HepG2 (cell line): Measurements from ENCODE around the gene CDH1. TPM values are rescaled to one million over a fixed set of nuclear protein-coding genes. Genes with fewer than 3 reads are reported as not detected.

Experiments
- ARID5B ChIP-seq: IDR thresholded peaks from 2 replicates; pipeline ENCODE4 v1.4.0; 2020; ENCODE audit warnings: mild to moderate bottlenecking, missing genetic modification reagents
- DMAP1 ChIP-seq: IDR thresholded peaks from 2 replicates; pipeline ENCODE4 v1.6.1; 2016
- GABPA ChIP-seq, 2 experiments: IDR thresholded peaks; 2 replicates each; pipeline ENCODE4 v1.6.1; 2011 to 2016; ENCODE audit warnings: low read depth in 2 of 2, low read length in 1 of 2, missing biosample characterization in 1 of 2, missing genetic modification characterization in 1 of 2
- GATAD2A ChIP-seq: IDR thresholded peaks from 2 replicates; pipeline ENCODE4 v1.6.1; 2016
- HDAC2 ChIP-seq: sonication (generic); formaldehyde crosslinking; IDR thresholded peaks from 2 replicates; pipeline ENCODE4 v1.4.0; 2020; ENCODE audit warnings: missing genetic modification reagents
- HMGXB4 ChIP-seq, 2 experiments: sonication (generic) in 1 of 2; formaldehyde crosslinking in 1 of 2; IDR thresholded peaks; 2 replicates each; pipeline versions ENCODE4 v1.4.0 to v1.6.1; 2018 to 2020; ENCODE audit warnings: missing genetic modification reagents in 2 of 2, borderline replicate concordance in 1 of 2, low read depth in 1 of 2, mild to moderate bottlenecking in 1 of 2, missing biosample characterization in 1 of 2
- NAIF1 ChIP-seq: sonication (generic); formaldehyde crosslinking; IDR thresholded peaks from 2 replicates; pipeline ENCODE4 v1.5.0; 2020; ENCODE audit warnings: mild to moderate bottlenecking, missing genetic modification reagents, borderline replicate concordance
- NCOA2 ChIP-seq: sonication (generic); formaldehyde crosslinking; IDR thresholded peaks from 2 replicates; pipeline ENCODE4 v1.8.0; 2022; ENCODE audit warnings: inconsistent platforms
- REST ChIP-seq, 2 experiments: IDR thresholded peaks; 2 replicates each; pipeline ENCODE4 v1.6.1; 2011 to 2012; ENCODE audit warnings: low read length in 2 of 2, borderline replicate concordance in 1 of 2, low read depth in 1 of 2, mild to moderate bottlenecking in 1 of 2, moderate library complexity in 1 of 2
- RXRA ChIP-seq: sonication (generic); formaldehyde crosslinking; IDR thresholded peaks from 2 replicates; pipeline ENCODE4 v1.5.1; 2020; ENCODE audit warnings: missing genetic modification reagents
- SMAD9 ChIP-seq: sonication (generic); formaldehyde crosslinking; IDR thresholded peaks from 2 replicates; pipeline ENCODE4 v1.5.1; 2020; ENCODE audit warnings: mild to moderate bottlenecking, missing genetic modification reagents
- THRA ChIP-seq: sonication (generic); formaldehyde crosslinking; IDR thresholded peaks from 2 replicates; pipeline ENCODE4 v1.4.0; 2020; ENCODE audit warnings: missing genetic modification reagents, borderline replicate concordance
- ZNF629 ChIP-seq: sonication (generic); formaldehyde crosslinking; conservative IDR thresholded peaks from 2 replicates; pipeline ENCODE4 v1.5.0; 2020; ENCODE audit warnings: missing genetic modification reagents
- ZNF766 ChIP-seq: sonication (generic); formaldehyde crosslinking; IDR thresholded peaks from 2 replicates; pipeline ENCODE4 v1.5.0; 2020; ENCODE audit warnings: missing genetic modification reagents, borderline replicate concordance
- ZNF841 ChIP-seq: sonication (generic); formaldehyde crosslinking; IDR thresholded peaks from 2 replicates; pipeline ENCODE4 v1.8.1; 2023; ENCODE audit warnings: missing genetic modification reagents, borderline replicate concordance
- polyA plus RNA-seq, 8 experiments: library from polyadenylated mRNA; depleted of rRNA in 3 of 8; stranded (reverse) in 7 of 8; unstranded in 1 of 8; fragments of >200 nt; fragmentation: Illumina TruSeq in 4 of 8; extraction: Trizol in 4 of 8; gene quantifications; 2 replicates each; pipeline versions ENCODE4 v1.2.1 to v1.2.3, GENCODE V29; 2011 to 2016; ENCODE audit warnings: low read depth in 4 of 8, missing spikeins in 1 of 8, mixed read lengths in 1 of 8; ENCODE audit not compliant: insufficient read depth in 1 of 8
- total RNA-seq, 5 experiments: library from RNA; depleted of rRNA; stranded (reverse); fragments of >200 nt; fragmentation: Illumina TruSeq; extraction: Trizol; gene quantifications; 2 replicates each; pipeline ENCODE4 v1.2.3, GENCODE V29; 2016; ENCODE audit warnings: low read depth in 1 of 5

Gene CDH1
- total and polyA plus RNA-seq, 2 of the 13 experiments (the other 11 are each of a cell fraction or from before 2014, with no cell fraction given) = 0.95 to 9.8 TPM

- TF ChIP-seq HMGXB4 (CRISPR knock-in tag; IDR thresholded peaks at IDR 0.05; ENCODE audit: borderline replicate concordance in 1 of 2, low read depth in 1 of 2) = 0 out of 4 replicates have a peak, but pooled peaks of 1 of the 2 experiments have one; percentile 45
- no peak for TF ChIP-seq GABPA (IDR thresholded peaks at IDR 0.05; ENCODE audit: low read depth, low read length)
- 0 out of 2 replicates have a peak, but pooled peaks have one; percentile 12 for TF ChIP-seq GABPA (CRISPR knock-in tag; IDR thresholded peaks at IDR 0.05; ENCODE audit: low read depth)
- peak; percentile 49; the same call in 1 of the 2 replicates for TF ChIP-seq RXRA
- no peak for TF ChIP-seq SMAD9
- no peak for TF ChIP-seq REST (IDR thresholded peaks at IDR 0.05; ENCODE audit: borderline replicate concordance in 1 of 2, low read depth in 1 of 2, low read length in 2 of 2)
- no peak for TF ChIP-seq ZNF841 (CRISPR knock-in tag)
- no peak for TF ChIP-seq NAIF1 (CRISPR knock-in tag)
- TF ChIP-seq DMAP1 (CRISPR knock-in tag) = peak; percentile 28; the same call in 1 of the 2 replicates
- peak; percentile 53; the same call in 1 of the 2 replicates for TF ChIP-seq HDAC2 (CRISPR knock-in tag)
- TF ChIP-seq GATAD2A (CRISPR knock-in tag) = peak; percentile 31
- TF ChIP-seq ARID5B (CRISPR knock-in tag) = peak; percentile 30; the same call in 1 of the 2 replicates
- 0 out of 2 replicates have a peak, but pooled peaks have one; percentile 17 for TF ChIP-seq ZNF629 (CRISPR knock-in tag)
- 0 out of 2 replicates have a peak, but pooled peaks have one; percentile 39 for TF ChIP-seq THRA (CRISPR knock-in tag)
- peak; percentile 39; the same call in 1 of the 2 replicates for TF ChIP-seq NCOA2 (CRISPR knock-in tag)
- TF ChIP-seq ZNF766 = peak; percentile 14; the same call in 1 of the 2 replicates
These were observed 4.9 kb upstream of the CDH1 start (continued) for GRCh38 chr16:68732042-68732680.
